Breast epithelium (tissue), 4 donors: ENCODE data around the gene DDX54. TPM values are rescaled to one million over a fixed set of nuclear protein-coding genes. Genes with fewer than 3 reads are reported as not detected.

Experiments
- DNase-seq, 2 donors: peaks; one replicate each; pipeline ENCODE4 v3.0.0-alpha.2; 2019; ENCODE audit warnings: low spot score in 2 of 2
- H3K27ac ChIP-seq, 2 donors: fragments of 200-600 bp; sonication (generic) in 1 of 2; one replicate each; pipeline ENCODE4 v1.5.1; 2016 to 2019; ENCODE audit warnings: mild to moderate bottlenecking in 1 of 2
- H3K27me3 ChIP-seq, 2 donors: fragments of 200-600 bp; sonication (generic) in 1 of 2; one replicate each; pipeline versions ENCODE4 v1.5.1 to v1.6.0; 2017 to 2019; ENCODE audit warnings: control low read depth in 1 of 2, mild to moderate bottlenecking in 1 of 2
- H3K36me3 ChIP-seq: fragments of 200-600 bp; one replicate; pipeline ENCODE4 v1.5.1; 2019
- H3K4me1 ChIP-seq, 2 donors: fragments of 200-600 bp; sonication (generic); one replicate each; pipeline ENCODE4 v1.5.1; 2016 to 2019; ENCODE audit warnings: control low read depth in 1 of 2
- H3K4me3 ChIP-seq, 3 donors: fragments of 200-600 bp; sonication (generic); 1 replicate in 2 of 3; 2 replicates in 1 of 3; pipeline ENCODE4 v1.5.1; 2016 to 2019; ENCODE audit warnings: mild to moderate bottlenecking in 3 of 3, moderate library complexity in 2 of 3
- H3K9me3 ChIP-seq, 2 donors: fragments of 200-600 bp; sonication (generic) in 1 of 2; one replicate each; pipeline ENCODE4 v1.5.1; 2016 to 2019; ENCODE audit warnings: control low read depth in 1 of 2
- POLR2A ChIP-seq: fragments of 450-650 bp; IDR thresholded peaks from one replicate; pipeline ENCODE4 v1.6.1; 2016; ENCODE audit warnings: antibody characterized with exemption, mild to moderate bottlenecking, moderate library complexity
- POLR2AphosphoS5 ChIP-seq, 3 donors: sonication (generic); formaldehyde crosslinking; IDR thresholded peaks; one replicate each; pipeline ENCODE4 v1.6.1; 2017; ENCODE audit warnings: antibody characterized with exemption in 3 of 3
- intact Hi-C: fragments of 100-400 bp; cut with DNase I; formaldehyde crosslinking; loops from one replicate; pipeline ENCODE4 v1.15.1; 2023; ENCODE audit warnings: low total_unique reads
- total RNA-seq, 3 donors: library from RNA; depleted of rRNA; stranded (reverse); fragments of >200 nt; gene quantifications; one replicate each; pipeline ENCODE4 v1.1.0, GENCODE V29; 2016
- TF ChIP-seq, protein P1 (sequence below), 3 donors: fragments of 450-650 bp; IDR thresholded peaks; one replicate each; pipeline ENCODE4 v1.5.1; 2016 to 2017; ENCODE audit warnings: antibody characterized with exemption in 3 of 3, mild to moderate bottlenecking in 3 of 3, moderate library complexity in 3 of 3

DDX54 gene
- total RNA-seq, 3 donors from 2014 or later: 51.5 to 62.1 (median 60.3) TPM

- no peak for DNase-seq
- Histone ChIP-seq H3K27me3 (no peaks in the 10 kb centered on the region), H3K27ac (no peak overlapping the region), H3K4me1 (no peaks in the 10 kb centered on the region), H3K9me3 (no peaks in the 10 kb centered on the region), H3K4me3 (no peak overlapping the region), H3K36me3 (no peaks in the 10 kb centered on the region)
- TF ChIP-seq POLR2AphosphoS5 (IDR thresholded peaks at IDR 0.05): no peak
- no peak for TF ChIP-seq POLR2A
- TF ChIP-seq, protein P1, sequence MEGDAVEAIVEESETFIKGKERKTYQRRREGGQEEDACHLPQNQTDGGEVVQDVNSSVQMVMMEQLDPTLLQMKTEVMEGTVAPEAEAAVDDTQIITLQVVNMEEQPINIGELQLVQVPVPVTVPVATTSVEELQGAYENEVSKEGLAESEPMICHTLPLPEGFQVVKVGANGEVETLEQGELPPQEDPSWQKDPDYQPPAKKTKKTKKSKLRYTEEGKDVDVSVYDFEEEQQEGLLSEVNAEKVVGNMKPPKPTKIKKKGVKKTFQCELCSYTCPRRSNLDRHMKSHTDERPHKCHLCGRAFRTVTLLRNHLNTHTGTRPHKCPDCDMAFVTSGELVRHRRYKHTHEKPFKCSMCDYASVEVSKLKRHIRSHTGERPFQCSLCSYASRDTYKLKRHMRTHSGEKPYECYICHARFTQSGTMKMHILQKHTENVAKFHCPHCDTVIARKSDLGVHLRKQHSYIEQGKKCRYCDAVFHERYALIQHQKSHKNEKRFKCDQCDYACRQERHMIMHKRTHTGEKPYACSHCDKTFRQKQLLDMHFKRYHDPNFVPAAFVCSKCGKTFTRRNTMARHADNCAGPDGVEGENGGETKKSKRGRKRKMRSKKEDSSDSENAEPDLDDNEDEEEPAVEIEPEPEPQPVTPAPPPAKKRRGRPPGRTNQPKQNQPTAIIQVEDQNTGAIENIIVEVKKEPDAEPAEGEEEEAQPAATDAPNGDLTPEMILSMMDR (IDR thresholded peaks at IDR 0.05): no peak
- intact Hi-C loops: no loop called here
Measured at GRCh38 chr12:113113397-113113796, 71.9 kb downstream of the DDX54 start.

- no peaks in the 10 kb centered on the region for H3K4me1 ChIP-seq
- no peak overlapping the region for H3K27ac ChIP-seq
- H3K9me3 ChIP-seq: no peaks in the 10 kb centered on the region
- no peaks in the 10 kb centered on the region for H3K36me3 ChIP-seq
- H3K27me3 ChIP-seq: no peaks in the 10 kb centered on the region
- no peak for TF ChIP-seq POLR2A
- no peak for TF ChIP-seq POLR2AphosphoS5 (IDR thresholded peaks at IDR 0.05)
- TF ChIP-seq, protein P1 (IDR thresholded peaks at IDR 0.05): no peak
- DNase-seq: no peak
- intact Hi-C loops: no loop called here
- H3K4me3 ChIP-seq: no peak overlapping the region
Measured at GRCh38 chr12:113112043-113112899, 73.0 kb downstream of the DDX54 start.

DNA sequence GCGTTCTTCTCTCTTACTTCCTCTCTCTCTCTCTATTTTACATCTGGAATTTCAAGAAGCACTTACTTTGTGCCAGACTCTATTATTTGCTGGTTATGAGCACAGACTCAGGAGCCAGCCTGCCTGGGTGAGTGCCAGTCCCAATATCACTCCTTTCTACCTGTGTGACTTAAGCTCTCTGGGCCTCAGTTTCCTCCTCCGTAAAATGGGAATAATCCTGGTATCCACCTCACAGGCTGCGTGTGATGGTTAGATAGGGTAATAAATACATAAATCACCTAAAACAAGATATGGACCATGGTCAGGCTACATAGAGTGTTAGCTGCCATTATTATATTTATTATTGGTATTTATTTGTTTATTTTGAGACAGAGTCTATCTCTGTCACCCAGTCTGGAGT lies 74.0 kb downstream of the DDX54 start:
- TF ChIP-seq POLR2A (no peak), POLR2AphosphoS5 (IDR thresholded peaks at IDR 0.05) (no peak)
- TF ChIP-seq, protein P1 (IDR thresholded peaks at IDR 0.05): no peak

GRCh38 chr12:113109872-113110599 lies 75.2 kb downstream of the DDX54 start:
- H3K27me3 ChIP-seq: no peaks in the 10 kb centered on the region
- H3K4me3 ChIP-seq: no peak overlapping the region
- intact Hi-C loops: no loop called here
- no peak for DNase-seq
- TF ChIP-seq POLR2AphosphoS5 (IDR thresholded peaks at IDR 0.05): no peak
- TF ChIP-seq, protein P1 (IDR thresholded peaks at IDR 0.05): no peak
- TF ChIP-seq POLR2A: no peak
- H3K27ac ChIP-seq: no peak overlapping the region
- no peaks in the 10 kb centered on the region for H3K4me1 ChIP-seq
- no peaks in the 10 kb centered on the region for H3K9me3 ChIP-seq
- no peaks in the 10 kb centered on the region for H3K36me3 ChIP-seq

More for the DNA sequence above, 74.0 kb downstream of the DDX54 start:
- Histone ChIP-seq H3K27me3 (no peaks in the 10 kb centered on the region), H3K4me3 (no peak overlapping the region), H3K4me1 (no peaks in the 10 kb centered on the region), H3K9me3 (no peaks in the 10 kb centered on the region), H3K27ac (no peak overlapping the region), H3K36me3 (no peaks in the 10 kb centered on the region)
- DNase-seq: no peak
- intact Hi-C loops: no loop called here

GRCh38 chr12:113109360-113109759 lies 75.9 kb downstream of the DDX54 start:
- Histone ChIP-seq H3K36me3 (no peaks in the 10 kb centered on the region), H3K27me3 (no peaks in the 10 kb centered on the region), H3K27ac (no peak overlapping the region), H3K4me1 (no peaks in the 10 kb centered on the region), H3K9me3 (no peaks in the 10 kb centered on the region), H3K4me3 (no peak overlapping the region)
- no peak for DNase-seq
- TF ChIP-seq POLR2A: no peak
- TF ChIP-seq, protein P1 (IDR thresholded peaks at IDR 0.05): no peak
- TF ChIP-seq POLR2AphosphoS5 (IDR thresholded peaks at IDR 0.05): no peak
- intact Hi-C loops: no loop called here
